HepG2 (cell line): ENCODE results near the gene CCT7. TPM values are rescaled to one million over a fixed set of nuclear protein-coding genes. Genes with fewer than 3 reads are reported as not detected.

Source experiments
- BRCA1 ChIP-seq: sonication (generic); formaldehyde crosslinking; IDR thresholded peaks from 2 replicates; pipeline ENCODE4 v1.4.0; 2020; ENCODE audit warnings: missing genetic modification reagents
- DBP ChIP-seq: sonication (generic); formaldehyde crosslinking; IDR thresholded peaks from 2 replicates; pipeline ENCODE4 v1.4.0; 2020; ENCODE audit warnings: missing genetic modification reagents; ENCODE audit errors: not compliant biosample characterization
- E2F1 ChIP-seq: sonication (generic); formaldehyde crosslinking; IDR thresholded peaks from 2 replicates; pipeline ENCODE4 v1.5.0; 2020; ENCODE audit warnings: missing genetic modification reagents
- GABPB1 ChIP-seq: IDR thresholded peaks from 2 replicates; pipeline ENCODE4 v1.6.1; 2016; ENCODE audit warnings: mild to moderate bottlenecking, missing genetic modification reagents, moderate library complexity, missing compliant biosample characterization
- HMG20A ChIP-seq: IDR thresholded peaks from 2 replicates; pipeline ENCODE4 v1.6.1; 2016; ENCODE audit warnings: borderline replicate concordance
- HOXA5 ChIP-seq: sonication (generic); formaldehyde crosslinking; IDR thresholded peaks from 2 replicates; pipeline ENCODE4 v1.4.0; 2020; ENCODE audit warnings: missing genetic modification reagents
- JUN ChIP-seq: sonication (generic); formaldehyde crosslinking; IDR thresholded peaks from 2 replicates; pipeline ENCODE4 v1.4.0; 2020; ENCODE audit warnings: mild to moderate bottlenecking, missing genetic modification reagents
- NBN ChIP-seq: fragments of 450-650 bp; conservative IDR thresholded peaks from 2 replicates; pipeline ENCODE4 v1.6.1; 2017
- PAXIP1 ChIP-seq: sonication (generic); formaldehyde crosslinking; conservative IDR thresholded peaks from 2 replicates; pipeline ENCODE4 v1.4.0; 2020; ENCODE audit warnings: mild to moderate bottlenecking, missing genetic modification reagents, moderate library complexity
- POLR2A ChIP-seq, 2 experiments: IDR thresholded peaks; 2 replicates each; pipeline ENCODE4 v1.6.1; 2011; ENCODE audit warnings: low read depth in 2 of 2, low read length in 2 of 2, mild to moderate bottlenecking in 1 of 2, moderate library complexity in 1 of 2; ENCODE audit not compliant: insufficient read depth in 1 of 2
- RAD21 ChIP-seq: fragments of 450-650 bp; formaldehyde crosslinking; IDR thresholded peaks from 2 replicates; pipeline ENCODE4 v1.5.0; 2020; ENCODE audit warnings: mild to moderate bottlenecking
- RFX5 ChIP-seq: IDR thresholded peaks from 2 replicates; pipeline ENCODE4 v1.6.1; 2011; ENCODE audit warnings: low read depth, low read length, improper control_type of control experiment
- SIN3A ChIP-seq: IDR thresholded peaks from 2 replicates; pipeline ENCODE4 v1.6.1; 2011; ENCODE audit warnings: low read depth, mild to moderate bottlenecking, control low read depth, low read length, borderline replicate concordance
- THRA ChIP-seq: sonication (generic); formaldehyde crosslinking; IDR thresholded peaks from 2 replicates; pipeline ENCODE4 v1.4.0; 2020; ENCODE audit warnings: missing genetic modification reagents, borderline replicate concordance
- ZBTB37 ChIP-seq: sonication (generic); formaldehyde crosslinking; IDR thresholded peaks from 2 replicates; pipeline ENCODE4 v1.4.0; 2020; ENCODE audit warnings: mild to moderate bottlenecking, missing genetic modification reagents
- ZBTB7A ChIP-seq: sonication (generic); formaldehyde crosslinking; IDR thresholded peaks from 2 replicates; pipeline ENCODE4 v1.8.0; 2022; ENCODE audit warnings: mild to moderate bottlenecking, missing genetic modification reagents
- ZBTB8A ChIP-seq: sonication (generic); formaldehyde crosslinking; IDR thresholded peaks from 2 replicates; pipeline ENCODE4 v1.4.0; 2020; ENCODE audit warnings: mild to moderate bottlenecking, low read depth, missing genetic modification reagents, borderline replicate concordance
- ZFP62 ChIP-seq: sonication (generic); formaldehyde crosslinking; IDR thresholded peaks from 2 replicates; pipeline ENCODE4 v1.4.0; 2020; ENCODE audit warnings: missing genetic modification reagents
- ZNF17 ChIP-seq: sonication (generic); formaldehyde crosslinking; IDR thresholded peaks from 2 replicates; pipeline ENCODE4 v1.5.0; 2020; ENCODE audit warnings: mild to moderate bottlenecking, missing genetic modification reagents
- ZNF282 ChIP-seq: fragments of 450-650 bp; IDR thresholded peaks from 2 replicates; pipeline ENCODE4 v1.6.1; 2018; ENCODE audit not compliant: partially characterized antibody
- ZNF33A ChIP-seq: sonication (generic); formaldehyde crosslinking; IDR thresholded peaks from 2 replicates; pipeline ENCODE4 v1.5.1; 2020; ENCODE audit warnings: missing genetic modification reagents, mild to moderate bottlenecking, moderate library complexity, borderline replicate concordance
- ZNF530 ChIP-seq: sonication (generic); formaldehyde crosslinking; IDR thresholded peaks from 2 replicates; pipeline ENCODE4 v1.5.0; 2020; ENCODE audit warnings: low read depth, mild to moderate bottlenecking, missing genetic modification reagents
- polyA plus RNA-seq, 8 experiments: library from polyadenylated mRNA; depleted of rRNA in 3 of 8; stranded (reverse) in 7 of 8; unstranded in 1 of 8; fragments of >200 nt; fragmentation: Illumina TruSeq in 4 of 8; extraction: Trizol in 4 of 8; gene quantifications; 2 replicates each; pipeline versions ENCODE4 v1.2.1 to v1.2.3, GENCODE V29; 2011 to 2016; ENCODE audit warnings: low read depth in 4 of 8, missing spikeins in 1 of 8, mixed read lengths in 1 of 8; ENCODE audit not compliant: insufficient read depth in 1 of 8
- total RNA-seq, 5 experiments: library from RNA; depleted of rRNA; stranded (reverse); fragments of >200 nt; fragmentation: Illumina TruSeq; extraction: Trizol; gene quantifications; 2 replicates each; pipeline ENCODE4 v1.2.3, GENCODE V29; 2016; ENCODE audit warnings: low read depth in 1 of 5

CCT7 gene
- total and polyA plus RNA-seq, 2 of the 13 experiments (the other 11 are each of a cell fraction or from before 2014, with no cell fraction given) = 347 to 517 TPM

GRCh38 chr2:73233154-73233931 lies 765 bp upstream of the CCT7 start, which contains the start of gene PRADC1 (continued):
- TF ChIP-seq ZNF33A (CRISPR knock-in tag) (no peak), POLR2A (IDR thresholded peaks at IDR 0.05; ENCODE audit: insufficient read depth in 1 of 2, low read depth in 2 of 2, low read length in 2 of 2) (peak; percentile 23 to 80; a peak in 2 of 4 replicates), RFX5 (peak; percentile 60; the same call in 1 of the 2 replicates), GABPB1 (CRISPR knock-in tag) (peak; percentile 80), JUN (peak; percentile 54; the same call in 1 of the 2 replicates), E2F1 (CRISPR knock-in tag) (peak; percentile 77; the same call in 1 of the 2 replicates), ZNF530 (peak; percentile 71; the same call in 1 of the 2 replicates), ZBTB7A (CRISPR knock-in tag) (peak; percentile 63), ZNF282 (no peak), DBP (no peak), RAD21 (CRISPR knock-in tag) (0 out of 2 replicates have a peak, but pooled peaks have one; percentile 25), ZNF17 (no peak), NBN (no peak), BRCA1 (CRISPR knock-in tag) (no peak), THRA (CRISPR knock-in tag) (0 out of 2 replicates have a peak, but pooled peaks have one; percentile 15), ZBTB8A (peak; percentile 78; the same call in 1 of the 2 replicates), ZFP62 (CRISPR knock-in tag) (no peak), HMG20A (no peak; the same call in 1 of the 2 replicates), PAXIP1 (CRISPR knock-in tag) (peak; percentile 64), SIN3A (peak; percentile 100), HOXA5 (peak; percentile 22; the same call in 1 of the 2 replicates), ZBTB37 (CRISPR knock-in tag) (no peak)
